ENCODE data around the gene HSD17B14. TPM values are rescaled to one million over a fixed set of nuclear protein-coding genes. Genes with fewer than 3 reads are reported as not detected.

Gene HSD17B14
- total and polyA plus RNA-seq, 2 of the 13 experiments (the other 11 are each of a cell fraction or from before 2014, with no cell fraction given) = 0.58 to 1.2 TPM

DNA sequence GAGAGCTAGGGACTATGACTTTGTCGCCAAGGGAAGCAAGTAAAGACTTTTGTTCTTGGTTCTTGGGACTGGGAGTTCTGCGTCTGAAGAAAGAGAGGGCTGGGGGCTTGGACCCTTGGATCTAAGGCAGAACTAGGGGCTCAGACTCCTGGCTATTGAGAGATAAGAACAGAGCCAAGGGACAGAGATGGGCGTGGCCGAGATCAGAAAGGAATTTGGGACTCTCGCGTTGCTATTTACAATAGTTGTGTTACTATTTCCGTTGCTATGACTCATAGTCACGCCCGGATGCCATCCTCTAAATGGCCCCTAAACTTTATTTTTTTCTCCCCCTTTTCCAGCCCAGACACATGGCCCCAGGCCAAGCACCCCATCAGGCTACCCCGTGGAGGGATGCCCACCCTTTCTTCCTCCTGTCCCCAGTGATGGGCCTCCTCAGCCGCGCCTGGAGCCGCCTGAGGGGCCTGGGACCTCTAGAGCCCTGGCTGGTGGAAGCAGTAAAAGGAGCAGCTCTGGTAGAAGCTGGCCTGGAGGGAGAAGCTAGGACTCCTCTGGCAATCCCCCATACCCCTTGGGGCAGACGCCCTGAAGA, 36.7 kb upstream of the HSD17B14 start (continued):
- TF ChIP-seq ZNF33B (CRISPR knock-in tag; IDR thresholded peaks at IDR 0.05) = no peak
- no peak for TF ChIP-seq ZNF10 (CRISPR knock-in tag; IDR thresholded peaks at IDR 0.05; ENCODE audit: borderline replicate concordance, low read depth)
- TF ChIP-seq PATZ1 (CRISPR knock-in tag; IDR thresholded peaks at IDR 0.05) = peak; percentile 16; the same call in 1 of the 2 replicates
- no peak for TF ChIP-seq TCF7L2 (IDR thresholded peaks at IDR 0.05; ENCODE audit: low read depth, low read length)
- TF ChIP-seq FOXJ3 (CRISPR knock-in tag; IDR thresholded peaks at IDR 0.05; ENCODE audit: borderline replicate concordance) = peak; percentile 58; the same call in 1 of the 2 replicates
- TF ChIP-seq, protein P1, sequence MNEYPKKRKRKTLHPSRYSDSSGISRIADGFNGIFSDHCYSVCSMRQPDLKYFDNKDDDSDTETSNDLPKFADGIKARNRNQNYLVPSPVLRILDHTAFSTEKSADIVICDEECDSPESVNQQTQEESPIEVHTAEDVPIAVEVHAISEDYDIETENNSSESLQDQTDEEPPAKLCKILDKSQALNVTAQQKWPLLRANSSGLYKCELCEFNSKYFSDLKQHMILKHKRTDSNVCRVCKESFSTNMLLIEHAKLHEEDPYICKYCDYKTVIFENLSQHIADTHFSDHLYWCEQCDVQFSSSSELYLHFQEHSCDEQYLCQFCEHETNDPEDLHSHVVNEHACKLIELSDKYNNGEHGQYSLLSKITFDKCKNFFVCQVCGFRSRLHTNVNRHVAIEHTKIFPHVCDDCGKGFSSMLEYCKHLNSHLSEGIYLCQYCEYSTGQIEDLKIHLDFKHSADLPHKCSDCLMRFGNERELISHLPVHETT (CRISPR knock-in tag; conservative IDR thresholded peaks at IDR 0.05) = no peak
- no peak for TF ChIP-seq ZNF549 (CRISPR knock-in tag; IDR thresholded peaks at IDR 0.05)
- no peak for TF ChIP-seq TGIF2 (CRISPR knock-in tag; IDR thresholded peaks at IDR 0.05)
- peak; percentile 63 for TF ChIP-seq ASH2L (IDR thresholded peaks at IDR 0.05; ENCODE audit: insufficient read length, low read depth, low read length)
- peak; percentile 90; the same call in 1 of the 2 replicates for TF ChIP-seq KLF9 (CRISPR knock-in tag; IDR thresholded peaks at IDR 0.05; ENCODE audit: low read depth)
- TF ChIP-seq, protein P2, sequence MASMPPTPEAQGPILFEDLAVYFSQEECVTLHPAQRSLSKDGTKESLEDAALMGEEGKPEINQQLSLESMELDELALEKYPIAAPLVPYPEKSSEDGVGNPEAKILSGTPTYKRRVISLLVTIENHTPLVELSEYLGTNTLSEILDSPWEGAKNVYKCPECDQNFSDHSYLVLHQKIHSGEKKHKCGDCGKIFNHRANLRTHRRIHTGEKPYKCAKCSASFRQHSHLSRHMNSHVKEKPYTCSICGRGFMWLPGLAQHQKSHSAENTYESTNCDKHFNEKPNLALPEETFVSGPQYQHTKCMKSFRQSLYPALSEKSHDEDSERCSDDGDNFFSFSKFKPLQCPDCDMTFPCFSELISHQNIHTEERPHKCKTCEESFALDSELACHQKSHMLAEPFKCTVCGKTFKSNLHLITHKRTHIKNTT (CRISPR knock-in tag; IDR thresholded peaks at IDR 0.05) = no peak
- TF ChIP-seq ELF3 (CRISPR knock-in tag; IDR thresholded peaks at IDR 0.05) = no peak
- no peak for TF ChIP-seq ZNF101 (CRISPR knock-in tag; IDR thresholded peaks at IDR 0.05; ENCODE audit: borderline replicate concordance, low read depth)
- TF ChIP-seq, protein P3, sequence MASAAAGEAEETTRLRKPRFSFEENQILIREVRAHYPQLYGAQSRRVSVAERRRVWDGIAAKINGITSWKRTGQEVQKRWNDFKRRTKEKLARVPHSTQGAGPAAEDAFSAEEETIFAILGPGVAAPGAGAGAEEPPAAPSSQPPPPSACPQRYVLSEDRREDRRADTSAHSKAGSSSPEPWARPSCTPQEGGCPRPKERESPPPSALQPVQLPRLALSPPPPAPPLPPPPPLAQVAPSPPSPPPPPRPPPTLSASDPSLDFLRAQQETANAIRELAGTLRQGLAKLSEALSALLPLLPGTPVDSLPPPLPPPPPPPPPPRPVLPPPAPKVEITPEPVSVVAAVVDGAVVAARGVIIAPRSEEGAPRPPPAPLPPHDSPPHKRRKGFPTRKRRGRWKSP (CRISPR knock-in tag; IDR thresholded peaks at IDR 0.05) = no peak
- TF ChIP-seq ZNF83 (CRISPR knock-in tag; IDR thresholded peaks at IDR 0.05; ENCODE audit: borderline replicate concordance) = no peak
- TF ChIP-seq, protein P4, sequence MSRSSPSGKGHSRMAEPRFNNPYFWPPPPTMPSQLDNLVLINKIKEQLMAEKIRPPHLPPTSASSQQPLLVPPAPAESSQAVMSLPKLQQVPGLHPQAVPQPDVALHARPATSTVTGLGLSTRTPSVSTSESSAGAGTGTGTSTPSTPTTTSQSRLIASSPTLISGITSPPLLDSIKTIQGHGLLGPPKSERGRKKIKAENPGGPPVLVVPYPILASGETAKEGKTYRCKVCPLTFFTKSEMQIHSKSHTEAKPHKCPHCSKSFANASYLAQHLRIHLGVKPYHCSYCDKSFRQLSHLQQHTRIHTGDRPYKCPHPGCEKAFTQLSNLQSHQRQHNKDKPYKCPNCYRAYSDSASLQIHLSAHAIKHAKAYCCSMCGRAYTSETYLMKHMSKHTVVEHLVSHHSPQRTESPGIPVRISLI (CRISPR knock-in tag; IDR thresholded peaks at IDR 0.05; ENCODE audit: borderline replicate concordance) = no peak
- TF ChIP-seq MIER2 (CRISPR knock-in tag; IDR thresholded peaks at IDR 0.05) = no peak
- no peak for TF ChIP-seq SALL2 (CRISPR knock-in tag; IDR thresholded peaks at IDR 0.05)
- no peak for TF ChIP-seq NFE2 (CRISPR knock-in tag; IDR thresholded peaks at IDR 0.05)
- no peak for TF ChIP-seq ZNF333 (CRISPR knock-in tag; IDR thresholded peaks at IDR 0.05; ENCODE audit: borderline replicate concordance)
- TF ChIP-seq TBX2 (CRISPR knock-in tag; IDR thresholded peaks at IDR 0.05; ENCODE audit: borderline replicate concordance) = no peak
- TF ChIP-seq, protein P5, sequence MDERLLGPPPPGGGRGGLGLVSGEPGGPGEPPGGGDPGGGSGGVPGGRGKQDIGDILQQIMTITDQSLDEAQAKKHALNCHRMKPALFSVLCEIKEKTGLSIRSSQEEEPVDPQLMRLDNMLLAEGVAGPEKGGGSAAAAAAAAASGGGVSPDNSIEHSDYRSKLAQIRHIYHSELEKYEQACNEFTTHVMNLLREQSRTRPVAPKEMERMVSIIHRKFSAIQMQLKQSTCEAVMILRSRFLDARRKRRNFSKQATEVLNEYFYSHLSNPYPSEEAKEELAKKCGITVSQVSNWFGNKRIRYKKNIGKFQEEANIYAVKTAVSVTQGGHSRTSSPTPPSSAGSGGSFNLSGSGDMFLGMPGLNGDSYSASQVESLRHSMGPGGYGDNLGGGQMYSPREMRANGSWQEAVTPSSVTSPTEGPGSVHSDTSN (CRISPR knock-in tag; IDR thresholded peaks at IDR 0.05) = no peak
- TF ChIP-seq NBN (conservative IDR thresholded peaks at IDR 0.05) = no peak
- TF ChIP-seq RXRA (CRISPR knock-in tag; IDR thresholded peaks at IDR 0.05) = no peak

All from HepG2 (cell line).